CD4-positive, alpha-beta T cell treated with Interleukin-15 for 4 hours (primary cell): Measurements from ENCODE around the gene KCNJ18.
"Not testable (repeated sequence)": the region's sequence is repeated elsewhere in the genome, so short reads cannot be mapped to it uniquely, and the experiment has no call there.

ENCODE experiments used
- DNase-seq: peaks from one replicate; pipeline ENCODE4 v3.0.0-alpha.2; 2020; ENCODE audit warnings: low spot score

Gene KCNJ18

DNA sequence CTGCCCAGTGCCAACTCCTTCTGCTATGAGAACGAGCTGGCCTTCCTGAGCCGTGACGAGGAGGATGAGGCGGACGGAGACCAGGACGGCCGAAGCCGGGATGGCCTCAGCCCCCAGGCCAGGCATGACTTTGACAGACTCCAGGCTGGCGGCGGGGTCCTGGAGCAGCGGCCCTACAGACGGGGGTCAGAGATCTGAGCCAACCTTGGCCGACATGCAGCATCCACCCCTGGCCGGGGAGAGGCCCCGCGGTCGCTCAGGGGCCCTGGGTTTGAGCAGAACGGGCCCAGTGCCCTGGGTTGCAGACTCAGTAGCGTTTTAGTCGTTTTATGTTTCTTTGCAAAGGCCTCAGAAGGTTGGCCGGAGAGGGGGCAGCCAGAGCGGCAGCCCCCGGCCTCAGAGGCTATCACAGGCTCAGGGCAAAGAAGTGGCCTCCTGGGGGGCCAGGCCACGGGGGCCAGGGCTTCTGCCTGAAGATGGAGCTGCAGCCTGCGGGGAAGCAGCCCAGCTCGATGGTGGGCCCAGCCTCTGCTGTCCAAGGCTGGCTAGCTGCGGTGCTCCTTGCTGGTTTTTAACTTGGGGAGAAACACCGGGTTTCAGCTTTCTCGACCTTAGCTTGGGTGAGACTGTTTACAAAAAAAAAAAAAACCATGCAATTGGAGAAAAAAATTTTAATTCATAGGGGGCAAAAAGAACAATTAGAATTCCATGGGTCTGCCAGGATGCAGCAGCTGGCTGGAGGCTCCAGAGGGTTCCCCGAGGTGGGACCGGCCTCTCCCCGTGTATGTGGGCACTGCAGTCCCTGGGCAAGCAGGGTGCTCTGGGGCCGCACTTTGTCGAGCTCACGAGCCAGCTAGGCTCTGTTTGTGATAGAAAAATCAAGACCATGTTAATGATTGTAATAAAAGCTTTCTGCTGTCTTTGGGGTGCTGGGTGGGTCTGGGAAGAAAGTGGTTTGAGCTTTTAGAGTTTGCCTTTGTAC lies 11.9 kb downstream of the KCNJ18 start:
- DNase-seq = not testable (repeated sequence)

GRCh38 chr17:21705021-21705601 lies 12.8 kb downstream of the KCNJ18 start:
- no peak for DNase-seq

- DNase-seq = not testable (repeated sequence)
Observed at GRCh38 chr17:21705746-21706145, 13.4 kb downstream of the KCNJ18 start.

- DNase-seq = not testable (repeated sequence)
Observed at GRCh38 chr17:21706546-21706945, 14.2 kb downstream of the KCNJ18 start.

DNA sequence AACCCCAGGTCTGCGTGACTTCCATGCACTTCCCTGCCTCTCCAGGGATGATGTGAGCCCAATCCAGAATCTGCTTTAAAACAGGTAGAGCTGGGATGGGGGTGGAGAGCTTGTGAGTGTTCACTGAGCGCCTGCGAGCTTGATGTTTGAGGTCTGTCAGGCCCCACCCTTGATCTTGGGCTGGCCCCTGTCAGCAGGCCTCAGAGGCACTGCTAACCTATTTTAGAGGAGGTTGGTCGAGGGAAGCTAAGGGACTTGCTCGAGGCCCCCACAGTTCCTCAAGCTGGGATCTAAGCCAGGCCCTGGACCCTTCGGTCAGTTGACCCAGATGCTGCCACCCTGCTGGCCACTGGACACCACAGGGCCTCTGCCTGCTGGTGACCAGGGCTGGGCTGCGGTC lies 14.8 kb downstream of the KCNJ18 start:
- not testable (repeated sequence) for DNase-seq

DNA sequence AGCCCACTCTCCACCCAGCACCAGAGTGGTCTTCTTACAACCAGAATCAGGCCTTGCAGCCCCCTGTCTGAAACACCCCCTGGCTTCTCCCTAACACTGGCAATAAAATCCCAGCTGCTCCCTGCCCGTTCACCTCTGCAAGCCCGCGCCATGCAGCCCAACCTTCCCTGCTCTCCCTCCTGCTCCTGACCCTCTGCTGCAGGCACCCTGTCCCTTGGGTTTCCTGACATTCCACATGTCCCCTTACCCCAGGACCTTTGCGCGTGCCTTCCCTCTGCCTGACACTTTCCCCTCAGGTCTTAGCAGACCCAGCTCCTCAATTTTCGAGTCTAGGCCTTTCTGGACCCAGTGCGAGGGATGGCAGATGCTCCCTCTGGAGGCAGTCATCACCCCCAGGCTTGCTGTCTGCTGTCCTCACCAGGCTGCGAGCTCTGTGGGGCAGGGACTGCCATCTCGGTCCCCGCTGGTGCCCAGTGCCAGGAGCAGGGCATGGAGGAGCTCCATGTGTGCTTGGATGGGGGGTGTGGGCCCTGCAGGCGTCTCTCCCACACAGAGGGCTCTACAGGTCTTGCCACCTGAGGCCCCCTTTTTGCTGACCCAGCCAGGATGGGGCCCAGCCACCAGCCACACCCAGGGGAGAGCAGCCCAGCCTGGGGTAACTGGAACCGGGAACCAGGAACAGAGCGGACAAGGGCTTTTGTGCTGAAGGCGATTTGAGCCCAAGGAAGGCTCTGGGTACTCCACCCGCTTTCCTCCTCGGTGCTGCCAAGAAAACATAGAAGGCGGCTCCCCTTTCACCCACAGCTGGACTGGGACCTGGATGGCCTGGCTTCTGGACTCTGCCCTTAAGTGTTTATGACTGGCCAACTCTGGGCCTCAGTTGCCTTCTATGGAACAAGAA lies 15.6 kb downstream of the KCNJ18 start:
- not testable (repeated sequence) for DNase-seq

DNA sequence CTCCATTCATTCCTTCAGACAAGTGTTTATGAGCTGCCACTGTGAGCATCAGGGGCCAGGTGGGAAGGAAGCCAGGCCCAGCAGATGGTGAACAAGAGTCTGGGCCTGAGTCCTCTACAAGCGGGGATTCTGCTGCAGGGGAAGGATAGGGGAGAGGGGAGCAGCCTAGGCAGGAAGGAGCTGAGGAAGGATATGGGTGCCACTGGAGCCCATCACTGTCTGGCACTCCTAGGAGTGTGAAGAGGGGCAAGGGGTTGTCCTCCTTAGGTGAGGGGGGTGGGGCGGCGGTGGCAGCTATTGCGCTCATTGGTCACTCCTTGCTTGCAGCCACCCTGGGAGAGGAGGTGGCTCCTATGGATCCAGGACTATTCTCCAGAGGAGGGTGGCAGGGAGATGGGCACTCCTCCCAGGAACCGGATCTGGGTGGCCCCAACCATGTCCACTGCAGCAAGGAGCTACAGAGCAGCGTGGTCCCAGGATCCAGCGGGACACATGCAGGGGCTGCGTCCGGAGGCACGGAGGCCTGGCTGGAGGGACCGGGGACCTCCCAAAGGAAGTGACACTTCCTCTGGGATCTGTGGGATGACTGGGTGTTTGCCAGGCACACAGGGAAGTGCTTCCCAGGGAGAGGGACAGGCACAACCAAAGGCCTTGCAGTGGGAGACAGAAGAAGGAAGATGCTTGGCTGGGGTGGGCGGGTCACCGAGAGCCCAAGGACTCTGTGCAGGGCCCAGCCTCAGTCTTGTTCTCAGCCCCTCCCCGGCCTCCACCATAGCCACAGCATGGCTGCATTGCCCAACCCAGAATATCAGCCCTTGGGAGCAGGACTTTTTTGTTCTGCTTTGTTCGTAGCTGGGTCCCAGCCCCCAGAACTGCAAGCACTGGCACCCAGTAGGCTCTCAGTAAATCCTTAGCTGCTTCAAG lies 16.6 kb downstream of the KCNJ18 start:
- not testable (repeated sequence) for DNase-seq

DNA sequence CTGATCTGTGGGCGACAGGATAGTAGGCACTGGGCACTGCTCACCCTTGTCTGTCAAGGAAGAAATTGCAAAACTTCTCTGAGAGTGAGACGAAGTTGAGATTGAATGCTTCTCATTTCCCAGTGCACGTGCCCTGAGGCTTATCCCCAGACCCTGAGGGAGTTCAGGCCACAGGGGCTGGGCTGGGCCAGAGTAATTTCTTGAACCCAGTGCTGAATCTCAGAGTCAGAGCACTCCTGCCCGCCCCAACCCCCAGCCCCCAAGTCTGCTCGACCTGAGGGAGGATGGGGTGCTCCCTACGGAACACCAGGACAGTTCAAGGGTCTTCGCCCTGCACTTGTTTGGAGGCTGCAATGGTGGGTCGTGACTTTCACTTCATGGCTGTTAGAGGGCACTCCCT lies 17.7 kb downstream of the KCNJ18 start:
- not testable (repeated sequence) for DNase-seq

GRCh38 chr17:21710486-21710885 lies 18.2 kb downstream of the KCNJ18 start:
- not testable (repeated sequence) for DNase-seq

DNA sequence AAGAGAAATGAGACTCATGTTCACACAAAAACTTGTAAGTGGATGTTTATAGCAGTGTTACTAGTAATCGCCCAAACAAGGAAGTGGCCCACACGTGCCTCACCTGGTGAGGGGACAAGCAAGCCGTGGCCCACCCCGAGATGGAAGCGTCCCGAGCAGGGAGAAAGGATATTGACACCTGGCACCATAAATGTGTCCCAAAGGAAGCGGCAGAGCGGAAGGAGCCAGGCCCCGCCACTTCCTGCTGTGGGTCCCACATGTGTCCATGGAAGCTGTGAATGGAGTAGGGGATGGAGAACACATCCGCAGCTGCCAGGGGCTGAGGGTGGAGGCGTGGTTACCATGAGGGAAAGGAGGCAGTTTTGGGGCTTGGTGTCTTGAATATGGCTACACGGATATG lies 18.9 kb downstream of the KCNJ18 start:
- DNase-seq = no peak

DNA sequence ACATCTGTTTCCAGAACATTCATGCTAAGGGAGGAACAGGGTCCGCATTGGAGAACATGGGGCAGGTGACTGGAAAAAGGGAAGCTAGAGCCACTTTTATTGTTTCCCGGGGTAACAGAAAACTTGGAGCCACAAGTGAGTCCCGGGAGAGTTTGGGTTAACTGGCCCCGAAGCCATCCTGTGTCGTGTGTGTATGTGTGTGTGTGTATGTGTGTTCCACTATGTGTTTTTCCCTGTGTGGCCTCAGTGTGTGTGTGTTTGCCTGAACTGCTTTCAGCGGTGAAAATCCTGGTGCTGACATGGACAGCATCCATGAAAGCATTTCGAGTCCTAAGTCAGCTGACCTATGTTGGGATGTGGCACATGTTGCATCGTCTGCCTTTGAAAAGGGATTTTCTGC lies 20.7 kb downstream of the KCNJ18 start:
- DNase-seq = not testable (repeated sequence)

- not testable (repeated sequence) for DNase-seq
Observed at GRCh38 chr17:21713631-21714030, 21.3 kb downstream of the KCNJ18 start.

GRCh38 chr17:21714676-21715075 lies 22.4 kb downstream of the KCNJ18 start:
- DNase-seq = not testable (repeated sequence)

DNA sequence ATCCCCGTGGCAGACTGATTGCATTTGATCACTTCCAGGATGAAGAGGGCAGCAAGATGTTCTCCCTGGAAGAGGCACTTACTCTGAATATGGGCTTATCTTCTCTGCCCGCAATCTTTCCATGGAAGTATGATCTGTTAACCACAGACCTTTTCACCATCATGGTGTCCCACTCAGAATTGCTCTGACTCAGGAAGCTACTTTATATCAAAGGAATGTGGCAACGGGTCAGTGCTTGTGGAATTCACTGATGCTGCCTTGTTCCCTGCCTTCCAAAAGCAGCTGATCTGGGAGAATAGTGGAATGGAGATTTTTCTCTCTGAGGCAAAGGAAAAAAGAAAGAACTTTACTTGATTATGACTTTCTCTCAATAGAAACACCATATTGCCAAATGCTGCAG lies 23.6 kb downstream of the KCNJ18 start:
- DNase-seq = not testable (repeated sequence)

GRCh38 chr17:21718971-21719370 lies 26.6 kb downstream of the KCNJ18 start:
- DNase-seq = not testable (repeated sequence)

- not testable (repeated sequence) for DNase-seq
Observed at GRCh38 chr17:21719511-21720226, 27.3 kb downstream of the KCNJ18 start.

DNA sequence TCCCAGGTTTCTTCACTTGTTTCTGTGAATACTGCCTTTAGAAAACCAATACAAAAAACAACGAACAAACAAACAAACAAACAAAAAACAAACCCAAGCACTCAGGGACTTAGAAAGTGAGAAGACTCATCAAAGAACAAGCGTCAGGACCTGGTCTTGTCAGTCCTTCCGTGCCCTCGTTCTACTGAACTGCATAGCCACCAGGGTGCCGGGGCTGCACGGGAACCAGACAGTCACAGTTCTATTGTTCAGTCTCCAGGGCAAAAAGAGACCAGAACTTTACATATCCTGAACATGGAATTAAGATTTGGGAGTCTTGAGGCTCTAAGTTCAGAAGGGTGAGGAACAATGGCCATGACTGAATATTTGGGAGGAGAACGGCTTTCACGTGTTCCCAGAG lies 28.2 kb downstream of the KCNJ18 start:
- DNase-seq = not testable (repeated sequence)

DNA sequence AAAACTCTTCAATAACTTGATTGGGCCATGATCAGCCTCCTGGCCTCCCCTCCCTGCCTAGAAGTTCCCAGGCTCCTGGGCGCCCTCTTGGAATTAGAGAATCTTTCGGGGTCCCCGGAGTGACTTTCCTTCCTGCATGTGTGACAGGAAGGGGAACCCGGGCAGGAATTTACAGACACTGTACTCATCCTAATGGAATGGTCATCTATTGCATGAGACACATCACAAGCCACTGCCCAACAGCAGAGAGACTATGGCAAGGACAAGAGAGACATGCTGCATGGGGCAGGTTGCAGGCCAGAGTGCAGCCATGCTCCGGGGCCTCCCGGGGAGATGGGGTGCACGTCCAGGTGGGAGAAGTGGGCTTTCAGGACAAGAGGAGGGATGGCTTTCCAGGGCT lies 29.9 kb downstream of the KCNJ18 start:
- not testable (repeated sequence) for DNase-seq

- DNase-seq = not testable (repeated sequence)
Observed at GRCh38 chr17:21724216-21725006, 32.1 kb downstream of the KCNJ18 start.
